GM21528 (cell line): ENCODE data around the gene C1orf21.

ENCODE experiments used
- ATAC-seq: cut with Tn5 transposase; IDR thresholded peaks from one replicate; pipeline ENCODE4 v1.9.1; 2021; ENCODE audit warnings: mild to moderate bottlenecking, moderate library complexity; ENCODE audit not compliant: unreplicated experiment, low FRiP score

The C1orf21 gene

DNA sequence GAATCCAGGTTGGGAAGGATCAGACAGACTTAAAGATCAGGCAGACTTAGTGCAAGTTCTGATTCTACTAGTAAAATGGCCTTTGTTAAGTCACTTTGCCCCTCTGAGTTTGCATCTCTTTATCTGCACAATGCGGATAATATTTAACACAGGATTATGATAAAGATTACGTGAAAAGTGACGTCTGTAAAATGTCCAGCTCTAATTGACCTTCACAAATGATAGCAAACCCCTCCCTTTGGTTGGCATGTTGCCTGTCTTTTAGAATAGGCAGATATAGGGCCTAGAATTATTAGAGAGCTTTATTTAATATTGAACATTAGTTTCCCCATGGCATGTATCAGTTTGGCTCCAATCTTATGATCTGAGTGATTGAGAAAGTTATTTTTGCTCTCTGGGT lies 55.4 kb downstream of the C1orf21 start:
- ATAC-seq: no peak

GRCh38 chr1:184443201-184443600 lies 56.4 kb downstream of the C1orf21 start:
- ATAC-seq: no peak

GRCh38 chr1:184443624-184444023 lies 56.8 kb downstream of the C1orf21 start:
- ATAC-seq: no peak

DNA sequence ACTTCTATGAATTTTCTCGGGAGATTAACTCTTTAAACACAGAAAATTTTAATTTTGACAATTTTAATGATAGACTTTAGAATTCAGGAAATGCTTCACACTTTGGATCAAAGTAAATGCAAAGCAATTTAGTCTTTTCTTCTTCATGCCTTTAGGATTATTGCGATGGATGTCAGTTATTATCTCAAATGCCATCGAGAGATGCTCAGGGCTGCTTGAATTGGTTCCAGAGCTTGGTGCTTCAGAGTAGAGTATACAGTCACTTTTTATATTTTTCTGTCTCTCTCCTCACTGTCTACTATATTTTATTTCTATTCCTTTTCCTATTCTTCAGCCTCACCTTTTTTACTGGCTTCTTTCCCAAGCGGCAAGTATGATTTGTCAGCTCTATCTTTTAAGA lies 59.2 kb downstream of the C1orf21 start:
- ATAC-seq: no peak

DNA sequence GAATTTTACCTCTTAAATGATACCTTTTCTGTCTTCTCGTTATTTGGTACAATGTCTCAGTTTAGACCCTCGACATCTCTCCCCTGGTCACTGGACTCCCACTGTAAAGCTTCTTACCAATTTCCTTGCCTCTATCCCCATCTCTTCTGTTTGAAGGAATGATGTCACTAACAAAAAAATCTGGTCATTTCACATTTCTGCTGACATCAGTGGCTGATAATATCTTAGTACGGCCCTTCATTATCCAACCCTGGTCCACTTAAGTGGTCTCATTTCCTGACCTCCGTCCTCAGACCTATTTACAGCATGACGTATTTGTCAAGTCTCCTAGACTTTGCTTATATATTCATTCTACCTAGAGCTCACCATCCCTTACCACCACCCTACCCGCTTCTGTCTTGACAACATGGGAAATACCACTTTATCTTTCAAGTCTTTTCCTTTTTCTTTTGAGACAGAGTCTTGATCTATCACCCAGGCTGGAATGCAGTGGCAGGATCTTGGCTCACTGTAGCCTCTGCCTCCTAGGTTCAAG lies 60.9 kb downstream of the C1orf21 start:
- no peak for ATAC-seq

GRCh38 chr1:184449916-184450315 lies 63.1 kb downstream of the C1orf21 start:
- no peak for ATAC-seq

DNA sequence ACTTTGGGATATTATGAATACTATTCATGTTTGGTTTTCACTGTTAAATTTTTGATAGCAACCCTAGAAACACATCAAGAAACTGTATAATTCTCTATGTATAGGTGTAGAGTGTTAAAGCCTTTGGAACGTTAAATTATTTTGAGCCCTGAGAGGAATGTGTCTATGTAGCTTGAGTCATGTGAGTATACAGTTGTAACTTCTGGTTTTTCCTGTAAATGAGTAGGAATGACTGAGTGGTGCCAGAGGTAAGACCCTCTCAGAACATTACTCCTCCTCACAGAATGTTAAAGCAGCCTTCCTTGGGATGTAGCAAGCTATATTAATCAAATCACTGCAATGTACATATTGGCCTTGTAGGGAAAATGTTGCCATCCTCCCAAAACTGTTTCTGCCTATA lies 69.0 kb downstream of the C1orf21 start:
- no peak for ATAC-seq

GRCh38 chr1:184456189-184456588 lies 69.4 kb downstream of the C1orf21 start:
- no peak for ATAC-seq

GRCh38 chr1:184457500-184457899 lies 70.7 kb downstream of the C1orf21 start:
- no peak for ATAC-seq

GRCh38 chr1:184461321-184461720 lies 74.5 kb downstream of the C1orf21 start:
- ATAC-seq: no peak

- no peak for ATAC-seq
Observed at GRCh38 chr1:184462155-184462554, 75.3 kb downstream of the C1orf21 start.

- ATAC-seq: no peak
Observed at GRCh38 chr1:184462990-184463389, 76.2 kb downstream of the C1orf21 start.

GRCh38 chr1:184463680-184464079 lies 76.9 kb downstream of the C1orf21 start:
- ATAC-seq: no peak

DNA sequence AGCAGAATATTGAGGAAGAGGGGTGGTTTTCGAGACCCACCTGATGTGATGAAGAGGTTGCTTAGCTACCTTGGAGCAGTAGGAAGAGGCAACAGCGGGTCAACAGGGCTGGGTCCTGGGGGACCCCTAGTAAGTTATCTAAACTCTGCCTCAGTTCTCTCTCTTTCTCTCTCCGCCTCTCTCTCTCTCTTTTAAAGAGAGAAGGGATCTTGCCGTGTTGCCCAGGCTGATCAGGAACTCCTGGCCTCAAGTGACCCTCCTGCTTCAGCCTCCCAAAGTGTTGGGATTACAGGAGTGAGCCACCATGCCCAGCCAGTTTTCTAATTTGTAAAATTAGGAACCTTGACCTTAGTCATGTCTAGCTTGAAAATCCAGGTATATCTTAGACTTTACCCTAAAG lies 77.9 kb downstream of the C1orf21 start:
- no peak for ATAC-seq

DNA sequence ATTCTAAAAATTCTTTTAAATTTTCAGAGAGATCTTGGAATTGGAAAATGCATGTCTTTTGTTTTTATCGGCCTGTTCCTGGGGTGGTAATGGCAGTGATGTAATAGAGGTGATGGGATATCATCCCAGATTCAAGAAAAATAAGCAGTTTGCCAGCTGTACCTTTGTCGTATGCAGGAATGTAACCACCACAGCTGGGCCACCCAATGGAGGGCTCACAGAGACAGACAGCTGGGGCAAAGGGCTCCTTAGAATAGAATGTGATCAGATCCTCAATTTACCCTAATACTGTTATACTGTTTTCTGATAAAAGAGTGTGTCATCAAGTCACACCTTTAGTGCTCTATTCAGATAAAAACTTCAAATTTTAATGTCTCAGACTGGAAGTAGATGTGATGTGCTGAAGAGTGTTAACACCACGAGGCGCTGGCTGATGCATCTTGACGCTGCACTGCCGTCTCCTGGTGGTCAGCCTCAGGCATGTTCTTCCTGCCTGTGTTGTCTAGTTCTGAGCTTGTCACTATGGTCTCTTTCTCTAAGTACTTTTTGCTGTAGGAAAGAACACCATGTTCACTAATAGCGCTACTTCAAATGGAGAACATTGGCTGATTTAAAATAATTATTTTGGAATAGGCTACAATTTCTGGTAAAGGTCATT lies 78.8 kb downstream of the C1orf21 start:
- ATAC-seq: no peak

DNA sequence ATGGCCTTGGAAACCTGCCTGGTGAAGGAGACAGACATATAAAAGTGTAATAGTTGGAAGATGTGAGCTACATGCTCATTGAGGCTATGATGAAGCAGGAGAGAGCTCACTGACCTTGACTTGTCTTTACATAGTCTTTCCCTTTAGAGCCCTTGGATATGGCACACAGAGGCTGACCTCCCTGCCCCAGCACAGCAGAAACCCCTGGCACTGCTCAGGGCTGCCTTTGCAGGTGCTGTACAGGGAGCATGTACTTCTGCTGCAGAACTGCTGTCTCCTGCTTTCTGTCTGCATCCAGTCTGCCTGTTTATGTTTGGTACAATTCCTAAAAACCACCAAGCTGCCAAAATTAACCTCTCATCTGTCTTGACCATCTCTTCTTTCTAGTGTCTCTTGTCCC lies 80.5 kb downstream of the C1orf21 start:
- ATAC-seq: no peak

GRCh38 chr1:184469396-184469795 lies 82.6 kb downstream of the C1orf21 start:
- no peak for ATAC-seq

- ATAC-seq: no peak
Observed at GRCh38 chr1:184471686-184472085, 84.9 kb downstream of the C1orf21 start.

DNA sequence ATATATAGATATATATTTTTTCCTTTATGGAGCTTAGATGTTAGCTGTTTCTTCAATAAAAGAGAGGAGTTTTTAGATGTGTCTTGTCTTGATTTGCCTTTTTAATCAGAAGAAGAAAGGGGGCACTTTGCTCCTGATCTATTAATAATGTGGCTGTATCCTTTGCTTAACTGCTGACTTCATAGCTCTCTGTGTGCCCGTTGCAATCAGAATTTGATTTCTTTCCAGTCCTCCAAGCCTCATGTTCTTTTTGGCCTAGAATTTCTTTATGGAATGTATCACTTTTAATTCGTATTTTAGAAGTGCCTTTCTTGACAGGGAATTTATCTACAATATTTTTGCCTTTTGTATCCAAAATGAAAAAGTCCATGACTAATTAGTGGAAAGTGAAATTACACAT lies 85.3 kb downstream of the C1orf21 start:
- no peak for ATAC-seq

DNA sequence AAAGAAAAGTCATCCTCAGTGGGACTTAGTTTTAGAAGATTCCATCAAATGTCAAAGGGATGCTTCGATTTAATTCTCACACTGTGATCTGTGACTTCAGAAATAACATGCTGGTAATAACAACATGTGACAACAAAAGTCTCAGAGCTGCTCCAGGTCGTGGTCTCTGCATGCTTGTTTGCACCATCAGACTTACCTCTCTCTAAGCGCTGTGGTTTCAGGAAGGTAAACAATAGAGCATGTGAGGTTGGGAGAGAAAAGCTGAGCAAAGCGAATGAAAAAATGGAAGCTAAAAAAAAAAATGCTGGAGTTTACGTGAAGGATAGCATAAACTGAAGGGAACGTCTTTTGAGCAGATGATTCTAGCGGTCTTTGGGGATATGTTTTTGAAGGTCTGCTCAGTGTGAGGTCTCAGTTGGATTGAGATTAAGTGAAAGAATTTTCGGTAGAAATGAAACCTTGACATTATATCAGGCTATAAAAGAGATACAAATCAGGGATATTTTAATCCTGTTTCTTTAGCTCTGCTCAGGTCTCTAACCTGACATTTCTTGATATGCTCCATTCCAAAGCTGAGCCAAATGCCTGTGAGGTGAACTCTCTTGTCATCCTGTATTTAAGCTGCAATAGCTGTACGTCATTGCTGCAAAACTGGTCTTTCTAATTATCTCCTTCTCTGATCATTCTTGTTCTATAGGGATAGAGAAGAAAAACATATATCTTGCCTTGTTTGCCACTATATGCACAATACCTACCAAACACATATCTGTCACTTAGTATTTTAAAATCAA lies 86.5 kb downstream of the C1orf21 start:
- ATAC-seq: no peak

- ATAC-seq: no peak
Observed at GRCh38 chr1:184476187-184476586, 89.4 kb downstream of the C1orf21 start.
